Measurements from ENCODE around the gene MPPED1.

Gene MPPED1

GRCh38 chr22:43528601-43529360 lies 117.0 kb downstream of the MPPED1 start:
- DNase-seq (ENCODE audit: extremely low read depth, low read depth): no peak
- no peak for TF ChIP-seq CTCF (IDR thresholded peaks at IDR 0.05; ENCODE audit: low read depth, low read length)

GRCh38 chr22:43529461-43529860 lies 117.6 kb downstream of the MPPED1 start:
- DNase-seq (ENCODE audit: extremely low read depth, low read depth): no peak

GRCh38 chr22:43529934-43530333 lies 118.1 kb downstream of the MPPED1 start:
- DNase-seq (ENCODE audit: extremely low read depth, low read depth): no peak
- no peak for TF ChIP-seq CTCF (IDR thresholded peaks at IDR 0.05; ENCODE audit: low read depth, low read length)

More at GRCh38 chr22:43529461-43529860, 117.6 kb downstream of the MPPED1 start:
- no peak for TF ChIP-seq CTCF (IDR thresholded peaks at IDR 0.05; ENCODE audit: low read depth, low read length)

GRCh38 chr22:43530349-43531201 lies 118.8 kb downstream of the MPPED1 start:
- no peak for TF ChIP-seq CTCF (IDR thresholded peaks at IDR 0.05; ENCODE audit: low read depth, low read length)
- no peak for DNase-seq (ENCODE audit: extremely low read depth, low read depth)

GRCh38 chr22:43531651-43532050 lies 119.8 kb downstream of the MPPED1 start:
- no peak for DNase-seq (ENCODE audit: extremely low read depth, low read depth)
- TF ChIP-seq CTCF (IDR thresholded peaks at IDR 0.05; ENCODE audit: low read depth, low read length): no peak

GRCh38 chr22:43532301-43533155 lies 120.7 kb downstream of the MPPED1 start:
- no peak for TF ChIP-seq CTCF (IDR thresholded peaks at IDR 0.05; ENCODE audit: low read depth, low read length)
- DNase-seq (ENCODE audit: extremely low read depth, low read depth): no peak
